ENCODE measurements around the gene FBXL16. TPM values are rescaled to one million over a fixed set of nuclear protein-coding genes. Genes with fewer than 3 reads are reported as not detected.

FBXL16 gene
- total and polyA plus RNA-seq, 9 of the 15 experiments (the other 6 are each of a cell fraction or from before 2014, with no cell fraction given) = 0.21 to 8.2 (median 1.7) TPM

GRCh38 chr16:716768-717325 lies 11.2 kb upstream of the FBXL16 start:
- Histone ChIP-seq H3K4me1 (replicated peaks in 1 of 2; ENCODE audit: control insufficient read depth in 2 of 2, insufficient read depth in 2 of 2, low read length in 2 of 2) (peaks cover 12 to 86% of the 10 kb centered on the region in 2 experiments; a peak in 4 of 5 replicates), H3K4me3 (no peak overlapping the region), H4K20me1 (replicated peaks; ENCODE audit: control insufficient read depth, insufficient read depth, low read length) (no peaks in the 10 kb centered on the region; the same call in 1 of the 2 replicates), H3K9me3 (replicated peaks; ENCODE audit: control insufficient read depth, insufficient read depth, low read depth, low read length) (no peaks in the 10 kb centered on the region), H3K9me1 (ENCODE audit: control insufficient read depth, insufficient read depth, low read length) (peaks cover 3% of the 10 kb centered on the region), H3K9ac (ENCODE audit: insufficient read depth in 1 of 2, low read depth in 2 of 2, low read length in 2 of 2) (peak overlapping the region in 1 of 2 experiments; percentile 92; a peak in 2 of 4 replicates), H3K79me2 (ENCODE audit: control insufficient read depth, insufficient read depth, low read length) (peaks cover 38% of the 10 kb centered on the region), H3K4me2 (ENCODE audit: insufficient read depth, low read length) (no peak overlapping the region), H3K36me3 (ENCODE audit: control insufficient read depth, insufficient read depth, low read length) (peaks cover 19% of the 10 kb centered on the region; the same call in 2 of the 3 replicates), H3K27ac (ENCODE audit: extremely low read depth, low read depth, low read length) (no peak overlapping the region), H3K27me3 (ENCODE audit: control insufficient read depth in 2 of 2, insufficient read depth in 2 of 2, low read length in 2 of 2) (no peaks in the 10 kb centered on the region), H2AFZ (ENCODE audit: low read depth, low read length) (no peak overlapping the region)
- ATAC-seq (no peak), DNase-seq (ENCODE audit: extremely low read depth in 1 of 4, low spot score in 3 of 4) (no peak), FAIRE-seq (no peak)
- ChIA-PET CTCF (ENCODE audit: low intra/inter-chr PET ratio) (no interaction called here), POLR2A (interaction anchor here (0.9 to 1.5 kb wide), 2 partner anchors 10 to 26 kb away, joined by 4 read pairs; partner anchors contain the start of gene WDR24)
- TF ChIP-seq ARID2 (IDR thresholded peaks at IDR 0.05) (no peak), ZNF24 (IDR thresholded peaks at IDR 0.05) (no peak), POLR3A (IDR thresholded peaks at IDR 0.05; ENCODE audit: borderline replicate concordance, extremely low read depth, insufficient read depth, insufficient read length) (no peak), ZBTB33 (CRISPR knock-in tag; IDR thresholded peaks at IDR 0.05) (peak; percentile 95), XRCC5 (IDR thresholded peaks at IDR 0.05; ENCODE audit: low read depth, low read length) (no peak), ZNF175 (CRISPR knock-in tag; IDR thresholded peaks at IDR 0.05; ENCODE audit: low read depth) (no peak), POLR2G (IDR thresholded peaks at IDR 0.05; ENCODE audit: low read depth, low read length) (peak; percentile 67), SMAD3 (CRISPR knock-in tag; conservative IDR thresholded peaks at IDR 0.05) (no peak), ZNF740 (CRISPR knock-in tag; IDR thresholded peaks at IDR 0.05) (0 out of 2 replicates have a peak, but pooled peaks have one; percentile 6), ZNF740 (tag; IDR thresholded peaks at IDR 0.05) (no peak), MCM2 (IDR thresholded peaks at IDR 0.05; ENCODE audit: low read depth) (no peak)
- intact Hi-C loops (cut with micrococcal nuclease) = no loop called here
- no TSS peak for BruUV-seq (replicated peaks)
- in situ Hi-C loops (cut with MboI) = loop anchor here (10.0 kb wide), 1 partner anchor 338 kb away; no protein-coding TSS in a partner anchor
- 94% methylated on average over 25 of the region's 29 CpGs for WGBS (ENCODE audit: insufficient coverage, low coverage, missing lambda C conversion rate)

All from K562 (cell line).